ENCODE results near the gene TUBGCP5.
"Not testable (repeated sequence)": the region's sequence is repeated elsewhere in the genome, so short reads cannot be mapped to it uniquely, and the experiment has no call there.

Gene TUBGCP5

DNA sequence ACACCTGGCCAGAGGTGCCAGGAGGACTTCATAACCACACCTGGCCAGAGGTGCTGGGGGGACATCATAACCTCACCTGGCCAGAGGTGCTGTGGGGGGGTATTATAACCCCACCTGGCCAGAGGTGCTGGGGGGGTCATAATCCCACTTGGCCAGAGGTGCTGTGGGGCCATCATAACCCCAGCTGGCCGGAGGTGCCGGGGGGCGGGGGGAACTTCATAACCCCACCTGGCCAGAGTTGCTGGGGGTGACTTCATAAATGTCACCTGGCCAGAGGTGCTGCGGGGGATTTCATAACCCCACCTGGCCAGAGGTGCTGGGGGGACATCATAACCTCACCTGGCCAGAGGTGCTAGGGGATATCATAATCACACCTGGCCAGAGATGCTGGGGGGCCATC lies 4.2 kb upstream of the TUBGCP5 start:
- DNase-seq (ENCODE audit: low read depth in 2 of 3, low spot score in 1 of 3) = not testable (repeated sequence)

GRCh38 chr15:23041736-23042135 lies 2.4 kb upstream of the TUBGCP5 start:
- DNase-seq (ENCODE audit: low read depth in 2 of 3, low spot score in 1 of 3) = not testable (repeated sequence)

DNA sequence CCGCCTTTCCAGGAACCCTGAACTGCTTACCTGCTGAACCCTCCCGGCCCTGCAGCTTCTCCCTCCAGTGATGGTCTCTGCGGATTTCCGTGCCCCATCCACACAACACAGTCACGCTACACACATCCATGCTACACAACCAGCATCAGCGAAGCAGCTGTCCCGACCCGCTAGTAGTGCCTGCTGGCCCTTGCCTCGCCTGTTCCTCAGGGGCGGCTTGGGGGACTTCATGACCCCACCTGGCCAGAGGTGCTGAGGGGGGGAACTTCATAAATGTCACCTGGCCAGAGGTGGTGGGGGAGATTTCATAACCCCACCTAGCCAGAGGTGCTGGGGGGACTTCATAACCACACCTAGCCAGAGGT lies 530 bp upstream of the TUBGCP5 start:
- DNase-seq (ENCODE audit: low read depth in 2 of 3, low spot score in 1 of 3) = no peak

- DNase-seq (ENCODE audit: low read depth in 2 of 3, low spot score in 1 of 3) = peak in 2 of 3 donors; percentile 3 to 8
These were observed 635 bp downstream of the TUBGCP5 start for GRCh38 chr15:23038726-23039142.

- peak; percentile 16 to 61 (median 37) for DNase-seq (ENCODE audit: low read depth in 2 of 3, low spot score in 1 of 3)
These were observed 3.3 kb downstream of the TUBGCP5 start for GRCh38 chr15:23035964-23036566.

GRCh38 chr15:23033979-23034378 lies 5.4 kb downstream of the TUBGCP5 start:
- DNase-seq (ENCODE audit: low read depth in 2 of 3, low spot score in 1 of 3) = no peak

- DNase-seq (ENCODE audit: low read depth in 2 of 3, low spot score in 1 of 3) = no peak
These were observed 13.2 kb downstream of the TUBGCP5 start for GRCh38 chr15:23026218-23026617.

DNA sequence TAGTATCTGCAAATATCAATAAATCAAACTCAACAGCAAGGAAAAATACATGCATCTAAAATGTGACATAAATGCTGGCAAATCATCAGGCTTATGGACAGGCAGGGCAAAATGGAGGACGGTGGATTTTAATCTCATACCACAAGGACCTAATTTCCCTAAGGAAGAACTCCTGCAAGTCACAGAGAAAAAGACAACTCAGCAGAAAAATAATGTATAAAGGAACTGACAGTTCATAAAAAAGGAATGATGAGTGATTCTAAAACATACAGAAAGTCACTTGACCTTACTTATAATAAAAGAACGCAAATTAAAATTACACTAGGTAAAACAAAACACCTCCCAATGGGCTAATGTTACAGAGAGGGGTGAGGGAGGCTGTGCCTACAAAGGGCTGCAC lies 17.2 kb downstream of the TUBGCP5 start:
- no peak for DNase-seq (ENCODE audit: low read depth in 2 of 3, low spot score in 1 of 3)

DNA sequence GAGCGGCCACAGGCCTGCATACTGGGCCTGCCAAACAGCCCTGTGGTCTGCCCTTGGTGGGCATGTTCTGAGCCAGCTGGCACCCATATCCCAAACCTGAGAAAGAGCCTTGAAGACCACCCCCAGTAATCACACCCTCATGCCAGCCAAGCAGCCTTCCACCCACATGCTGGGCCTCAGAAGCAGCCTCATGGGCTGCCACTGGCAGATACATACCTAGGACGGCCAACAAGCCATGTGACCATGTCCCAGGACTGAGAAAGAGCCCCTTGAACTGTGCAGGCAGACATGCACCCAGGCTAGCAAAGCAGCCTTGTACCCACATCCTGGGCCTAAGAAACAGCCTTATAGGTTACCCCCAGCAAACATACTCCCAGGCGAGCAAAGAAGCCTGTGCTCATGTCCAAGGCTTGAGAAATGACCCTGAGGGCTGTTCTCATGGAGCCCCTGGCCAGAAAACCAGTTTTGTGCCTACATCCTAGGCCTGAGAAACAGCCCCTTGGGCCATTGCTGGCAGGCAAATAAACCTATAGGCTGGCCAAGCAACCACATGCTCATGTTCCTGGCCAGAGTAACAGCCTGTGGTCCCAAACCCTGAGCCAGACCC lies 24.9 kb downstream of the TUBGCP5 start:
- no peak for DNase-seq (ENCODE audit: low read depth in 2 of 3, low spot score in 1 of 3)

DNA sequence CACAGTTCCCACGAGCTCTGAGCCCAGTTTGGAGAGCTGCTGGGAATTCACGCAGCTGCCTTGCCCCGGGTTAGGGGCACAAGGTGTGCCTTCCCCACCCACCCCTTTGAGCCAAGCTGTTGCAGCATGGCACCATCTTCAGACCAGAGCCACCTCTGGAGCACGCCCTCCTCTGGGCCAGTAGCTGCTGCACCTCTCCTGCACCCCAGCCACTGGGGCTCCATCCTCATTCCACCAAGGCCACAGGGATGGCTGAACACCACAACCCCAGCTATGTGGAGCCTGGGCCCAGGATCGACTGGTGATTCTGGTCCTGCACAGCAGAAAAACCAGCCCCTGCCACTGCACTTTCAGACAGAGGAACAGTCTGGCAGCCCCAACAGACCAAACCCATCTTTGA lies 25.7 kb downstream of the TUBGCP5 start:
- DNase-seq (ENCODE audit: low read depth in 2 of 3, low spot score in 1 of 3) = no peak

DNA sequence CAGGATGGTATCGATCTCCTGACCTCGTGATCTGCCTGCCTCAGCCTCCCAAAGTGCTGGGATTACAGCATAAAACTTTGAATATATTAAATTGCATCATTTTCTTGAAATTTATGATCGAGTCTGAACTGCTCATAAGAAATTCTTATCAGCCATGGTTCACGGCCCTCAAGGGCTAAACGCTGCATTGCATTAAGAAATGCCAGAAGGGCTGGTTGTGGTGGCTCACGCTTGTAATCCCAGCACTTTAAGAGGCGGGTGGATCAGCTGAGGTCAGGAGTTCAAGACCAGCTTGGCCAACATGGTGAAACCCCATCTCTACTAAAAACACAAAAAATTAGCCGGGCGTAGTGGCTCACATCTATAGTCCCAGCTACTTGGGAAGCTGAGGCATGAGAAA lies 26.8 kb downstream of the TUBGCP5 start:
- DNase-seq (ENCODE audit: low read depth in 2 of 3, low spot score in 1 of 3) = not testable (repeated sequence)

DNA sequence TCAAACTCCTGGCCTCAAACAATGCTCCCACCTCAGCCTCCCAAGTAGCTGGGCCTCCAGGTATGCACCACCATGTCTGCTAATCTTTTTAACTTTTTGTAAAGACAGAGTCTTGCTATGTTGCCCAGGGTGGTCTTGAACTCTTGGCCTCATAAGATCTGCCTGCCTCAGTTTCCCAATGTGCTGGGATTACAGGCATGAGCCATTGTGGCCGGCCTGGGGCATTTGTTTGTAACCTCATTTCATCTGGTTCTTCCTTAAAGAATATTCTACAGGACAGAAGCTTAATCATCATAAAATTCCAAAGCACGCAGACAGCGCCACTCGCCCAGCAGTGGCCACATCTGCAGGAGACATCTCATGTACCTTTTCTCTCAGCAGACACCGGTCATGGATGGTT lies 35.6 kb downstream of the TUBGCP5 start:
- DNase-seq (ENCODE audit: low read depth in 2 of 3, low spot score in 1 of 3) = no peak

DNA sequence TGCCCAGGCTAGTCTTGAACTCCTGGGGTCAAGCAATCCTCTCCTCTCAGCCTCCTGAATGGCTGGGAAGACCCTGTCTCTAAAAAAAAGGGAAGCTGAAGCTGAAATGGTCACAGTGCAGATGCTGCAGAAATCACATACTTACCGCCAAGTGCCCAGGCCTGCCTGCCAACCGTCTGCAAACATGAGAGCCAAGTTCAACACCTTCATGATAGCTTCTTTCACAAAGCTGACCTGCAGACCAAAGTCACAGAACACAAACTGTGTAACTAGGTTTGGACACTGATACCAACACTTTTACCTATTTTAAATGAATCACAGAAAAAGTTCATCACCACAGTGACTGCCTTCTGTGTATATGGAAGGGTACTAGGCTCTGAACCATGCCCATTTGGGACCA lies 36.4 kb downstream of the TUBGCP5 start:
- DNase-seq (ENCODE audit: low read depth in 2 of 3, low spot score in 1 of 3) = no peak

DNA sequence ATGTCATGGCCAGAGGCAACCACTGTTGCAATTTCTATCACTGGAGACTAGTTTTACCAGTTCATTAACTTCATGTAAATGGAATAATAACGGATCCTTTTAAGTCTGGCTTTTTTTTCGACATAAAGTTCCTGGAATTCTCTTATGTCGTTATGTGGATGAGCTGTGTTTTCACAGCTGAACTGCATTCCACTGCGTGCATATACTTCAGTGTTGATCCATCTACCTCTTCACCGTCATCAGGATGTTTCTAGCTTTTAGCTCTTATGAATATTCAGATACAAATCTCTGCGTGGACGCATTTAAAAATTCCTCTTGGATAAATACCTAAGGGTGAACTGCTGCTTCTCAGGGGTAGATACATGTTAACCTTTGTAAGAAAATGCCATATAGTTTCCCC lies 43.6 kb downstream of the TUBGCP5 start:
- no peak for DNase-seq (ENCODE audit: low read depth in 2 of 3, low spot score in 1 of 3)

DNA sequence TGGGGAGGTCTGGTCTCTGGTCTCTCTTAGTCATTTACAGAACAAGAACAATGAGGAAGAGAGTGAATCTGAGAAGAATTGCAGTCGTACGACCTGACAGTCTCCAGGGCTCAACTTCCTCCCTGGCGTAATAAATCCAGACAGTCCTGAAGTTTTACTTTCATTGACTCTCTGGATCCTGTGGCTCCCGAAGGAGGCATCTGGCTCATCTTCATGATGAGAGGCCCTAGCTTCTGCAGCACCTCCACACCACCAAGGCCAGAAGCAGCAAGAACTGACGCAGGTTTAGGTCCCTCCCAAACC lies 47.4 kb downstream of the TUBGCP5 start:
- no peak for DNase-seq (ENCODE audit: low read depth in 2 of 3, low spot score in 1 of 3)

- no peak for DNase-seq (ENCODE audit: low read depth in 2 of 3, low spot score in 1 of 3)
These were observed 49.5 kb downstream of the TUBGCP5 start for GRCh38 chr15:22989576-22990477.

DNA sequence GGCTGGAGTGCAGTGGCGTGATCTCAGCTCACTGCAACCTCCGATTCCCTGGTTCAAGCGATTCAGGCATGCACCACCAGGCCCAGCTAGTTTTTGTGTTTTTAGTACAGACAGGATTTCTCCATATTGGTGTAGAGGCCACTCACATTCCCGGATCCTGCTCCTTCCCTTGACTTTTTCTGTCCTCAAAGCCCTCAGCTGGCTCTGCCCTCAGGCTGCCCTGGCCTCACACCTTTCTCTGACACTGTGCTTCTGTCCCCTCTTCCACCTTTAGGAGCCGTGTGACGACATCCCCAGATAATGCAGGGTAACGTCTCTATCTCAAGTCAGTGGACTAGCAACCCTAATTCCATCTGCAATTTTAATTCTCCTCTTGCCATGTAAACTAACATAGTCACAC lies 50.6 kb downstream of the TUBGCP5 start:
- DNase-seq (ENCODE audit: low read depth in 2 of 3, low spot score in 1 of 3) = no peak

DNA sequence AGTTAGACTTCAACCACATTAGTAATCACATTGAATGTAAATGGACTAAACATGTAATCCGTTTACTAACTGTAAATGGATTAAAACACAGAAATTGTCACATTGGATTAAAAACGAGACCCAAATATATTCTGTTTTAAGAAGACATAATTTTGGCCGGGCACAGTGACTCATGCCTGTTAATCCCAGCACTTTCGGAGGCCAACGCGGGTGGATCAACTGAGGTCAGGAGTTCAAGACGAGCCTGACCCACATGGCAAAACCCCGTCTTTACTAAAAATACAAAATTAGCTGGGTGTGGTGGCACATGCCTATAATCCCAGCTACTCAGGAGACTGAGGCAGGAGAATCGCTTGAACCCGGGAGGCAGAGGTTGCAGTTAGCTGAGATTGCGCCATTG lies 57.4 kb downstream of the TUBGCP5 start:
- not testable (repeated sequence) for DNase-seq (ENCODE audit: low read depth in 2 of 3, low spot score in 1 of 3)

DNA sequence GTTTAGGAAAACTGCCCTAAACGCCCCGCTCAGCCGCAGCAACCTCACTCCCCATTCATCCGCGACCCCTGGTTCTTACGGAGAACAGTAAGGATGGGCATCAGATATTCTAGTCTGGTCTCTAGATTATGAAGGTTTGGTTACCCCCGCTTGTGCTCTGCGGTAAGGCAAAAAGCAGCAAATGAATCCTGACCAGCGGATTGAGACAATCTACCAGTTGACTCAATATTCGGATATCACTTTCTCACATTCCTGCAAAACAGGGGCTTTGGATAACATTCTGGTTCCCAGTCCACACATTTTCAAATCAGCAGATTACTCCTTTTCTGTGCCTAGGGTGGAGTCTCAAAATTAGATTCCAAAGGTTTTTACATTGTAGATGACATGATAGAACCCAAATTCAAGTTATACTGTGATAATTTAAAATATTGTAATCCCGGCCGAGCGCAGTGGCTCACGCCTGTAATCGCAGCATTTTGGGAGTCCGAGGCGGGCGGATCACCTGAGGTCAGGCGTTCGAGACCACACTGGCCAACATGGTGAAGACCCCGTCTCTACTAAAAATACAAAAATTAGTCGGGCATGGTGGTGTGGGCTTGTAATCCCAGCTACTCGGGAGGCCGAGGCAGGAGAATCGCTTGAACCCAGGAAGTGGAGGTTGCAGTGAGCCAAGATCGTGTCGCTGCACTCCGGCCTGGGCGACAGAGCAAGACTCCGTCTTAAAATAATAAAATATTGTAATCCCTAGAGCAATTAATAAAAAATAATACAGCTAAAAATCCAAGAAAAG lies 58.1 kb downstream of the TUBGCP5 start:
- no peak for DNase-seq (ENCODE audit: low read depth in 2 of 3, low spot score in 1 of 3)

GRCh38 chr15:22980189-22981050 lies 58.9 kb downstream of the TUBGCP5 start, which contains the start of gene CYFIP1:
Gene CYFIP1 (minus strand): TSS chr15:22980368. CDS start chr15:22947285, 33,083 bp downstream.
- DNase-seq (ENCODE audit: low read depth in 2 of 3, low spot score in 1 of 3) = peak in 1 of 3 donors; percentile 40

Data from stimulated activated CD4-positive, alpha-beta T cell treated with anti-CD3 and anti-CD28 coated beads, Interleukin-12 subunit alpha, Interleukin-12 subunit beta, amount 100 ng/mL, for 48 hours (primary cell).